Measurements from ENCODE around the gene USP51. TPM values are rescaled to one million over a fixed set of nuclear protein-coding genes. Genes with fewer than 3 reads are reported as not detected.

The USP51 gene
- total and polyA plus RNA-seq, 2 of the 13 experiments (the other 11 are each of a cell fraction or from before 2014, with no cell fraction given) = not detected

GRCh38 chrX:55486736-55487135, 2.9 kb downstream of the USP51 start:
- Histone ChIP-seq H3K79me2 (ENCODE audit: insufficient read depth, low read length) (no peaks in the 10 kb centered on the region), H3K9ac (ENCODE audit: insufficient read depth, low read depth, low read length) (no peak overlapping the region), H2AFZ (ENCODE audit: low read length) (no peak overlapping the region), H3K4me1 (ENCODE audit: insufficient read depth, low read length) (no peaks in the 10 kb centered on the region), H3K27ac (ENCODE audit: extremely low read length, insufficient read depth, low read length) (no peak overlapping the region), H4K20me1 (ENCODE audit: insufficient read depth, low read length) (no peaks in the 10 kb centered on the region), H3K4me3 (replicated peaks in 1 of 3; ENCODE audit: insufficient read depth in 1 of 3, low read depth in 2 of 3, low read length in 3 of 3) (no peak overlapping the region), H3K4me2 (ENCODE audit: low read depth, low read length) (no peak overlapping the region), H3K9me3 (ENCODE audit: low read length) (no peaks in the 10 kb centered on the region), H3K36me3 (replicated peaks in 1 of 2; ENCODE audit: control insufficient read depth in 1 of 2, insufficient read depth in 2 of 2, low read length in 2 of 2) (no peaks in the 10 kb centered on the region), H3K27me3 (ENCODE audit: control insufficient read depth in 1 of 2, insufficient read depth in 2 of 2, low read length in 2 of 2) (no peaks in the 10 kb centered on the region)
- no peak for DNase-seq (ENCODE audit: low spot score)
- intact Hi-C loops (cut with micrococcal nuclease; ENCODE audit: unreplicated experiment) = no loop called here
- in situ Hi-C loops (cut with HindIII; ENCODE audit: extremely low pct_ligation_motif_present, low pct_unique_long_range_greater_than_20kb) = no loop called here
- no peak for ATAC-seq
- no peak for TF ChIP-seq ERF (CRISPR knock-in tag; IDR thresholded peaks at IDR 0.05)
- TF ChIP-seq PHF5A (CRISPR knock-in tag; IDR thresholded peaks at IDR 0.05; ENCODE audit: low read depth, unreplicated experiment) = no peak
- TF ChIP-seq AGO2 (optimal IDR thresholded peaks at IDR 0.05; ENCODE audit: low read depth, low read length) = no peak
- no peak for TF ChIP-seq ZBTB39 (CRISPR knock-in tag; IDR thresholded peaks at IDR 0.05)
- no peak for TF ChIP-seq CBX2 (IDR thresholded peaks at IDR 0.05; ENCODE audit: low read depth, low read length)
- no peak for TF ChIP-seq CBX2 (CRISPR knock-in tag; IDR thresholded peaks at IDR 0.05; ENCODE audit: low read depth)
- no peak for TF ChIP-seq ZNF773 (CRISPR knock-in tag; IDR thresholded peaks at IDR 0.05; ENCODE audit: borderline replicate concordance)
- TF ChIP-seq NFAT5 (CRISPR knock-in tag; IDR thresholded peaks at IDR 0.05) = no peak
- FAIRE-seq = no peak
- WGBS (ENCODE audit: low lambda C conversion rate) = 36% methylated on average over 3 of the region's 3 CpGs
- ChIA-PET CTCF (ENCODE audit: low intra/inter-chr PET ratio, low total read pairs) (no interaction called here), POLR2A (no interaction called here)
- no TSS peak for BruUV-seq (replicated peaks)

Data from HepG2 (cell line).